Epithelial cell of esophagus (primary cell): ENCODE measurements around the gene IL34.

Source experiments
- DNase-seq: peaks from one replicate; pipeline ENCODE4 v3.0.0; 2010; ENCODE audit warnings: low read depth
- H3K4me3 ChIP-seq: 2 replicates; pipeline ENCODE4 v1.5.1; 2011; ENCODE audit warnings: mild to moderate bottlenecking, low read length, control low read depth
- CTCF ChIP-seq: IDR thresholded peaks from 2 replicates; pipeline ENCODE4 v1.5.1; 2011; ENCODE audit warnings: low read depth, mild to moderate bottlenecking, low read length, control low read depth, inconsistent platforms; ENCODE audit not compliant: insufficient read depth; ENCODE audit errors: missing control alignments

The IL34 gene

GRCh38 chr16:70685061-70685937, 38.9 kb downstream of the IL34 start:
- H3K4me3 ChIP-seq, result peak overlapping the region; percentile 85
- no peak for TF ChIP-seq CTCF
- peak; percentile 41 for DNase-seq

GRCh38 chr16:70685938-70686375, 39.6 kb downstream of the IL34 start, which contains the start of gene MTSS2:
TSS of gene MTSS2 (minus strand) at chr16:70686053. CDS start at chr16:70685791, 262 bp downstream.
- DNase-seq, result peak; percentile 85
- H3K4me3 ChIP-seq, result peak within 1 kb of the TSS; percentile 85
- TF ChIP-seq CTCF, result no peak

- TF ChIP-seq CTCF, result no peak
- no peak for DNase-seq
- peak overlapping the region; percentile 29 for H3K4me3 ChIP-seq
Observed at GRCh38 chr16:70686376-70687101, 40.2 kb downstream of the IL34 start.

DNA sequence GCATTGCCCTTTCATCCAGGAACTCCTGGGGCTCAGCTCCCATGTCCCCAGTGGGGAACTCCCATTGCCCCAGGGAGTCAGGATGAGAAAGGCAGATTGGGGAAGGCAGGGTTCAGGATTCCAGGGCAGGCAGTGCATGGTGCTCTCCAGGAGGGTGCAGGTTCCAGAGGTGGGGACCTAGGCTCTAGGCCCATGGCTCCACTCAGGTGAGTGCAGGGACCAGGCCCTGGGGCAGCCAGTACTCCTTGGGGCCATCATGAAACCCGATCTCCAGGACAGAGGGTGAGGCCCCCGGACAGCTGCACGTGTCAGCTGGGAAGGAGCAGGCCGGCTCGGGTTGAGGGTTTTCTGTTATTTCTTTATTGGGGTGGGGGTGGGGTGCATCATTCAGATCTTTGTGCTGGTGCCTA, 40.7 kb downstream of the IL34 start:
- DNase-seq, result no peak
- TF ChIP-seq CTCF, result no peak
- H3K4me3 ChIP-seq, result no peak overlapping the region

DNA sequence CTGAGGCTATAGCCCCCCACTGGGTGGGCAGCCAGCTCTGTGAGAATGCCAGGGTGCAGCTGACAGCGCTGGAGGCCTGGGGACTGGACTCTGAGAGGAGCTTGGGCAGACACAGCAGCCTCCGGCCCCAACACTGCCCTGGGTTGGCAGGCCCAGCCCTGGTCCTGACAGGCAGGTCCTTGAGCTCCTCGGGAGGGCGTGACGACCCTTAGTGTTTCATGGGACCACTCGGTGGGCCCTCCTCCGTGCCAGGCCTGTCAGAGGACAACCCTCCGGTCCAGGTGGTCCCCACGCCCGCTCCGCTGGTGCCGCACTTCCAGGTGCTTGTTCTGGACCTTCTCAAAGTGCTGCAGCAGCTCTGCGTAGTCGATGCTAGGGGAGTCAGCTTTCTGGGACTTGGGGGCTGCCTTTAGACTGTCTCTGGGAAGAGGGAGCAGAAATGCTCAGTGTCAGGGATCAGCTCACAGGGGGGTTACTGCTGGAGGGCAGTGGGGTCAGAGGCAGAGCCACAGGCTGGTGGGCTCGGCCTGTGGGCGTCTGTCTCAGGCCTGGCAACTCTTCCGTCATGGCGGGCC, 41.4 kb downstream of the IL34 start:
- TF ChIP-seq CTCF, result no peak
- no peak overlapping the region for H3K4me3 ChIP-seq
- no peak for DNase-seq

- DNase-seq, result no peak
- H3K4me3 ChIP-seq, result no peak overlapping the region
- no peak for TF ChIP-seq CTCF
Observed at GRCh38 chr16:70688246-70688742, 41.9 kb downstream of the IL34 start.
